ENCODE data around the gene GPR152. TPM values are rescaled to one million over a fixed set of nuclear protein-coding genes. Genes with fewer than 3 reads are reported as not detected.

Gene GPR152
- total RNA-seq, 2 experiments from 2014 or later = not detected

- H3K27me3 ChIP-seq (ENCODE audit: control insufficient read depth in 1 of 2, insufficient read depth in 2 of 2, low read length in 2 of 2) = no peaks in the 10 kb centered on the region
- H3K4me1 ChIP-seq (ENCODE audit: insufficient read depth, low read length) = peaks cover 94% of the 10 kb centered on the region
- DNase-seq (no peak), ATAC-seq (ENCODE audit: poor library complexity) (no peak)
- POLR2A ChIA-PET = interaction anchor here (0.9 to 16.8 kb wide), 8 partner anchors 7 to 46 kb away, joined by 3 to 110 read pairs (median 4); partner anchors contain the start of genes PTPRCAP, TBC1D10C and TMEM134
- Mint-ChIP-seq H3K4me3 (peak overlapping the region; percentile 84), H3K27me3 (no peaks in the 10 kb centered on the region), H3K27ac (peak overlapping the region; percentile 100), H3K36me3 (ENCODE audit: low read depth) (peaks cover 5% of the 10 kb centered on the region), H3K9me3 (no peaks in the 10 kb centered on the region), H3K4me1 (ENCODE audit: low read depth) (peaks cover 81% of the 10 kb centered on the region)
- H3K27ac ChIP-seq (ENCODE audit: low read depth in 1 of 2, low read length in 2 of 2) = peak overlapping the region; percentile 83 to 90
- no peaks in the 10 kb centered on the region for H3K36me3 ChIP-seq (ENCODE audit: insufficient read depth, low read length)
- H3K9me3 ChIP-seq (ENCODE audit: control insufficient read depth in 1 of 2, insufficient read depth in 1 of 2, low read length in 2 of 2) = no peaks in the 10 kb centered on the region
- intact Hi-C loops (cut with DNase I, micrococcal nuclease) = no loop called here
- no peak overlapping the region for H3K4me3 ChIP-seq (ENCODE audit: low read length)
- CTCF ChIA-PET = no interaction called here
- no peak for TF ChIP-seq CTCF (IDR thresholded peaks at IDR 0.05)
Observed at GRCh38 chr11:67445515-67445914, 7.0 kb downstream of the GPR152 start.

- intact Hi-C loops (cut with DNase I, micrococcal nuclease) = no loop called here
- DNase-seq = no peak
- H3K4me3 ChIP-seq (ENCODE audit: low read length) = no peak overlapping the region
Observed at GRCh38 chr11:67442504-67443404, 9.8 kb downstream of the GPR152 start.

More at GRCh38 chr11:67442504-67443404, 9.8 kb downstream of the GPR152 start:
- H3K9me3 ChIP-seq (ENCODE audit: control insufficient read depth in 1 of 2, insufficient read depth in 1 of 2, low read length in 2 of 2) = no peaks in the 10 kb centered on the region
- no peaks in the 10 kb centered on the region for H3K27me3 ChIP-seq (ENCODE audit: control insufficient read depth in 1 of 2, insufficient read depth in 2 of 2, low read length in 2 of 2)
- Mint-ChIP-seq H3K27me3 (no peaks in the 10 kb centered on the region), H3K36me3 (ENCODE audit: low read depth) (peaks cover 16% of the 10 kb centered on the region), H3K27ac (peak overlapping the region; percentile 98), H3K4me1 (ENCODE audit: low read depth) (peaks cover 81% of the 10 kb centered on the region), H3K4me3 (peak overlapping the region; percentile 82), H3K9me3 (no peaks in the 10 kb centered on the region)
- no peak for ATAC-seq (ENCODE audit: poor library complexity)
- POLR2A ChIA-PET = interaction anchor here (0.8 to 4.4 kb wide), 6 partner anchors 9 to 39 kb away, joined by 3 to 21 read pairs (median 7); partner anchors contain the start of genes RPS6KB2 and TBC1D10C
- TF ChIP-seq CTCF (IDR thresholded peaks at IDR 0.05) = no peak
- peak overlapping the region; percentile 22 to 37 for H3K27ac ChIP-seq (ENCODE audit: low read depth in 1 of 2, low read length in 2 of 2)
- peaks cover 91% of the 10 kb centered on the region for H3K4me1 ChIP-seq (ENCODE audit: insufficient read depth, low read length)
- CTCF ChIA-PET = interaction anchor here (1.4 kb wide), 1 partner anchor 92 kb away, joined by 3 read pairs; no protein-coding TSS in a partner anchor
- no peaks in the 10 kb centered on the region for H3K36me3 ChIP-seq (ENCODE audit: insufficient read depth, low read length)
